NT2/D1 (cell line): ENCODE results near the gene VPS18.

Experiments
- SUZ12 ChIP-seq: IDR thresholded peaks from 2 replicates; pipeline ENCODE4 v1.6.1; 2011; ENCODE audit not compliant: insufficient read length, insufficient read depth; ENCODE audit errors: extremely low read depth
- YY1 ChIP-seq: IDR thresholded peaks from 2 replicates; pipeline ENCODE4 v1.6.1; 2011; ENCODE audit not compliant: insufficient read length, insufficient read depth
- ZNF274 ChIP-seq: IDR thresholded peaks from 2 replicates; pipeline ENCODE4 v1.6.1; 2011; ENCODE audit warnings: mild to moderate bottlenecking, low read depth, low read length

GRCh38 chr15:40854161-40854560 is 40.1 kb upstream of the VPS18 start:
- TF ChIP-seq ZNF274 = no peak
- no peak for TF ChIP-seq YY1
- no peak for TF ChIP-seq SUZ12
